NCI-H1930 (cell line): ENCODE measurements around the gene ZER1.
A peak's percentile ranks its signal among the peaks of the same experiment; 100 is the strongest.

Source experiments
- DNase-seq, 2 experiments: peaks; one replicate each; lab custom pipeline; 2025; lab: John Stamatoyannopoulos, UW

Gene ZER1

GRCh38 chr9:128735373-128735772 lies 36.4 kb downstream of the ZER1 start:
- DNase-seq: no peak

DNA sequence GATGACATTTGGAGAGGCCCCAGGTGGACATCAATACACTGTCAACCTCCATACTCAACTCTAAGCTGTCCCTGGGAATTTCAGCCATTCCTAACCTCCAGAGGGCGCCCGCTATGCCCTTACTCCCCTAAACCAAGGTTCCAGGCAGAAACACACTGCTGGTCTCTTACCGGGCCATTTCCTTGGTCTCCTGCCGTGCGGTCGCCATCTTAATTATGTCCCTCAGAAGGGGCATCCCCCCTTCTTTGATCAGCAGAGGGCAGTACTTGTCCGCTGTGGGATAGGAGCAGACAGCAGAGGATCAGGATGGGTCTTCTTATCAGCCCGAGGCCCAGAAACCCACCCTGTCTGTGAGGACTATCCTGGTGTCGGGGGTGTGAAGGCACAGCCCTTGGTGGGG lies 38.5 kb downstream of the ZER1 start:
- peak; percentile 70 to 82 for DNase-seq

DNA sequence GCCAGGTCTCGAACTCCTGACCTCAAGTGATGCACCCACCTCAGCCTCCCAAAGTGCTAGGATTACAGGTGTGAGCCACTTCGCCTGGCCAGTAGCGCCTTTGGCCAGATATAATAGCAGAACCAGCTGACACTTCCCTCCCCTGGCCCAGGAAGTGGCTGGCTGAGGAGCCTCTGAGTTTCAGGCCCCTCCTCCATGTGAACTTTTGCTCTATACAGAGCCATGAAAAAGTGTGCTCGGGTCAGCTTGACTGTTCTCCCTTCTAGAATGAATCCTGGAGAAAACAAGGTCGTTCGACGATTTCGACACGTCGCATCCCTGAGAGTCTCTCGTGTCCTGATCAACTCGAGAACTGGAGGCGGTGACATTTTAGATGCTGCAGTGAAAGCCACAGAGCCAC lies 39.2 kb downstream of the ZER1 start:
- no peak for DNase-seq

DNA sequence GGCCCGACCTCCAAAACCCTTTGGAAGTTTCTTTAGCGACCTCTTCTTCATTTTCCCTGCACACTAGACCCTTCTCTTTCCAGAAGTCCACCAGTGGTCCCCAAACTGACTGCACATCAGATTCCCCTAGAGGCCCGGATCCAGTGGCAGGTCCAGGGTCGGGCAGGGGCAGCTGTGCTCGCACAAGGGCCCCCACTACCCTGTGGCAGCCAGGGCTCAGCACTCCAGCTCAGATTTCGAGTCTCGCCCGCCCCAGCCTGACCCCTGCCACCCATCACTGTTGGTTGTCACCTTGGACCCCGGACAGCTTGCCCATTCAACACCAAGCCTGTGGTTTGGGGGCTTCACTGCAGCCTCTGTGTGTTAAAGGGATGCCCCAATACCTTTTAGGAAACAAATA lies 40.0 kb downstream of the ZER1 start:
- no peak for DNase-seq

DNA sequence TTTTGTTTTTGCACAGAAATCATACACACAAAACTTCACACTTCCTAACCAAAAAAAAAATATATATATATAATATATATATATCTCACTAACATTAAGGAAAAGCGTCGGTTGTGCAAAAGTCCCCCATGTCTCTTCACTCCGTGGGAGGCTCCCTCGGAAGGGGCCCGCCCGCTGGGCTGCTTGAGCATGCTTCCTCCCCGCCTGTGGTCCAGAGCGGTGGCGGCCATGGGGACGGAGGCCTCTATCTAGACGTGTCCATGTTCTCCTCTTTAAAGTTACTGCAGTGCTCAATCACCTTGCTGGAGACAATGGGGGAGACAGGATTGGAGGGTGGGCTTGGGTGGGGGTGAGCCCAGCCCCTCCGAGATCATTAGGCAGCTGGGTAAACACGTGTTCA lies 40.6 kb downstream of the ZER1 start:
- DNase-seq: no peak

- no peak for DNase-seq
Measured at GRCh38 chr9:128729766-128730517, 41.8 kb downstream of the ZER1 start.

DNA sequence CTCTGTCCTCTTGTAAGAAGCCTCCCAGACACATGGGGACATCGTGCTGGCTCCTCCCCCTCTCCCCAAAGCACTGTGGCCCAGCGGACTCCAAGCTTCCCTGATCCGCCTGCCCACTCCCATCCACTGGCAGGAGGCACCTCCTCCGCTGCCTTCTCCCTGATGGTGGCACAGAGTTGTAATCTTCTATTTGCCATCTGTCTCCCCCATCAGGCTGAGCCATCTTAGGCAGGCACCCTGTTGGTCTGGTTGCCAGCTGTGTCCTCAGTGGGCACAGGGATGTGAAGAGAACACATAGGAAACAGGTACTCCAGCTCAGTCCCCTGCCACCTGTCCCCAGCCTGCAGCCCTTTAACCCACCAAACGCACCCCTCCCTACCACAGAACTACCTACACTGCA lies 42.4 kb downstream of the ZER1 start:
- DNase-seq: no peak

GRCh38 chr9:128728298-128728697 lies 43.4 kb downstream of the ZER1 start:
- no peak for DNase-seq

DNA sequence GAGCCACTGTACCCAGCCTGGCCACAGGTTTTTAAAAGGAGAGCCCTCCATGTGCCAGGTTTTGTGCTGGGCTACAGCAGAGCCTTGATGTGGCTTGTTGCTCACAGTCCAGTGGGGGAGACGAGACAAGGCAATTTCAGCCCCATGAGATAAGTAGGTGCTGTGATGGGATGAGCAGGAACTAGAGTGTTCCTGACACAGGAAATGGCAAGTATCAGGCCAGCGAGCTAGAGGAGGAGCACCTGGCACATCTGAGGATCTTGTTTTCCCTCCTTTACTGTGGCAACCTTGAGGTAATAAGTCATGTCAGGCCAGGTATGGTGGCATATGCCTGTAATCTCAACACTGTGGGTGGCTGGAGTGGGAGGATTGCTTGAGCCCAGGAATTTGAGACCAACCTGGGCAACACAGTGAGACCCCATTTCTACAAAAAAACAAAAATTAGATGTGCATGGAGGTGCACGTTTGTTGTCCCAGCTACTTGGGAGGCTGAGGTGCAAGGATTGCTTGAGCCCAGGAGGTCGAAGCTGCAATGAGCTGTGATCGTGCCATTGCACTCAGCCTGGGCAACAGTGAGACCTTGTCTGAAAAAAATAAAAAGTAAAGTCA lies 44.0 kb downstream of the ZER1 start:
- no peak for DNase-seq

- no peak for DNase-seq
Measured at GRCh38 chr9:128724744-128725211, 46.9 kb downstream of the ZER1 start.

DNA sequence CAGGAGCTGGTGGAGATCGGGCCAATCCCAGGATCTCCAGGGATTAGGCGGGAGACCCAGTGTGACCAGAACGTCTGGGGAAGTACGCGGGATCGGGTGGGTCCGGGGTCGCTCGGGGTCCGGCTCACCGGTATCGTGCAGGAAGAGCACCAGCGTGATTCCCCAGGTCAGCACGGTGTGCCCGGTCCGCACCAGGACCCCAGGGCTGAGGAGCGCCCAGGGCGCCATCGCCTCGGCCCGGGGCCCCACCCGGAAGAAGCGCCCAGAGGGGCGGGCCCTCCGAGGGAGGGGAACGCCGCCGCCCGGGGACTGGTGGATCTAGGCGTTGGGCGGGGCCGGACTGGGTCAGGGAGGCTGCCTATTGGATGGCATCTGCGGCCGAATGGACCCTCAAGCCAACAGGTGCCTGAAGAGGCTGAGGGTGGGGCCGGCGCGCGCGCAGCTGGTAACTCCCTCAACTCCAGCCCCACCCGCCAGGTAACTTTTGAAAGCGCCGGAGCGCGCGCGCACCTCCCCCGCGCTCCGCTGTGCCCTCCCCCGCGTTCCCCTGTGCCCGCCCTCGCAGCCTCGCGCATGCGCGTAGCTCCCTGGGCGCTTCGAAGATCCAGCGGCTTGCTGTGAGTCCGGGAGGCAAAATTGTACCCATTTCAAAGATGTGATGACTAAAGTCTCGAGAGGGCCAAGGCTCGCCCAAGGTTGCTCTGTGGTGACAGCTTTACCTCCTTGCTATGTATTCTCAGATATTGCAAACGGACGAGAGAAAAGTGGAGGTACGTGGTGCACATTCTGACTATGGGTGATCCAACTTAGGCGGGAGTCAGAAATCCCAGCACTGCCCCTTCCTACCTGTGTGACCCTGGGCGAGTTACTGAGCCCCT lies 47.6 kb downstream of the ZER1 start, which contains the start of gene ZDHHC12:
ZDHHC12 (minus strand) TSS at position 262 of the 878 bp plus-strand sequence; CDS start at position 228, 34 bp downstream.
- peak; percentile 92 to 97 for DNase-seq

GRCh38 chr9:128723352-128723865 lies 48.3 kb downstream of the ZER1 start:
- DNase-seq: no peak

DNA sequence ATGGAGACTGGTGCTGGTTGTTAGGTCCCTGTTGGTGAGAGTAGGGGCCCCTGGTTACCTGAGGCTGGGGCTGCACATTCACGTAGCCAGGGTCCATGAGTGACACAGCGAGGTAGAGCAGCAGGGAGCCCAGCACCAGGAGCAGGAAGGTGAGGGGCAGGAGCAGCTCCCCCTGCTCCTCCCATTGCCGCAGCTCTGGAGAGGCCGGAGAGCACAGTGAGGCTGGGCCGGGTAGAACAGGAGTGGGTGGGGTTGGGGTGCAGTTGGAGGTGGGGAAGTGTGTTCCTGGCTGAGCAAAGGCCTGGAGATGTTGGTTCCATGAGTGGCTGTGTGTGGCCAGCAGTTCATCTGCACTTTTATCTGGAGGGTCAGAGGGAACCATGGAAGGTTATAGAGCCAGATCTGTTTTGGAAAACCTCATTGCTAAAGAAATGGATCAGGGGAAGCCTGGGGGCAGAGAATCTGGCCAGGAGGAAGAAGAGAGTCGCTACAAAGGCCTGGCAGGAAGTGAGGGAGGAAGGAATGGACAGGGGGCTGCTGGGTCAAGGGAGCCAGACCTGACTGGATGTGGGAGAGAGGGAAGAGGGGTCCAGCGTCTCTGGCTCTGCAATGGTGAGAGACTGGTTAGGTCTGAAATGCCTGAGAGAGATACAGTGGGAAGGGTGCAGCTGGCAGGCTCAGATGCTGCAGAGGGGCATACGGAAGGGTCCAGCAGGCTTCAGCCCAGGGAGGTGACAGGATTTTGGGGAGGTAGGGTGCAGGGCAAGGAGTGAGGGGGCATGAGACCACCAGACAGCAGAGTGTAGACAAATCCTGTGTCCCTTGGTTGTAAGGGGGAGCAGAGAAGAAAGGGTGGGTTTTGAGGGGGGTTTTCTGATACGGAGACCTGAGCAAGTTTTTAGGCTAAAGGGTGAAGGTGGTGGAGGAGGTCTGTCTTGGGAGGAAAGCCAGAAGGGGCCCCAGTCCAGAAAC lies 49.1 kb downstream of the ZER1 start:
- DNase-seq: no peak

DNA sequence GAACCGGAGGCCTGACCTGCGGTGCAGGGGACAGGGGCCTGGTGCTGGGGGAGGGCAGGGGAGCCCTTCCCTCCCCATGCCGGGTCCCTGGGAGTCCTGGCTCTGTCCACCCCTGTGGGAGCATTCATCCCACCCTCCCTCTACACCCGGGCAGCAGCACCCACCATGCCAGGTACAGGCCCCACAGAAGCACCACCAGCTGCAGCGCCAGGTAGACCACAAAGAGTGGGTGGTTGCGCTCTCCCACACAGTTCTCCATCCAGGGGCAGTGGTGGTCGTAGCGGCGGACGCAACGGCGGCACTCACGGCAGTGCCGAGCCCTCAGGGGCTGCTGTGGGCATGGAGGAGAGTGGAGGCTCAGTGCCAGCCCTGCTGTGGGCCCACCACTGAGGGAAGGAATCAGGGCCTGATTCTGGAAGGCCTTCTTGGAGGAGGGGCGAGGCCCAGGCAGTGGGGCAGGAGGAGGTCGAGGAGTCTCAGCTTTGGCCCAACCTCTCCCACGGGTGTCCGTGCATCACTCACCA lies 50.2 kb downstream of the ZER1 start:
- no peak for DNase-seq

- DNase-seq: no peak
Measured at GRCh38 chr9:128720841-128721486, 50.8 kb downstream of the ZER1 start.

DNA sequence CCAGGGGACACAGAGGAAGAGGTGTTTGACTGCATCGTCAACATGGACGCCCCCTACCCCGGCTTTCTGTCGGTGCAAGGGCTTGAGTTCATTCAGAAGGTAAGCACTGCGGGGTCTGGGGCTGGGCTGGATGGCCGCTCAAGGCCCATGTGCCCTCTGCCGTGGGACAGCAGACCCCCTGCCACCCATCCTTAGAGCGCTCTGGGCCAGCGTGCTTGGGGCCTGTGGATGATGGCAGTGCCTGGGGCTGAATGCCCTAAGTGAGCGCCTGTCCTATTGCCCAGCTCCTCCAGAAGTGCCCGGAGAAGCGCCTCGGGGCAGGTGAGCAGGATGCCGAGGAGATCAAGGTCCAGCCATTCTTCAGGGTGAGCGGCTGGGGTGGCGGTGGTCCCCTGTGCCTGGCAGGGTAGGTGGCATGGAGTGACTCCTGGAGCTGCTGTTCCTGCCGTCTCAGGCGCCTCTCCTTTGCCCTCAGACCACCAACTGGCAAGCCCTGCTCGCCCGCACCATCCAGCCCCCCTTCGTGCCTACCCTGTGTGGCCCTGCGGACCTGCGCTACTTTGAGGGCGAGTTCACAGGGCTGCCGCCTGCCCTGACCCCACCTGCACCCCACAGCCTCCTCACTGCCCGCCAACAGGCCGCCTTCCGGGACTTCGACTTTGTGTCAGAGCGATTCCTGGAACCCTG lies 51.7 kb downstream of the ZER1 start:
- no peak for DNase-seq

DNA sequence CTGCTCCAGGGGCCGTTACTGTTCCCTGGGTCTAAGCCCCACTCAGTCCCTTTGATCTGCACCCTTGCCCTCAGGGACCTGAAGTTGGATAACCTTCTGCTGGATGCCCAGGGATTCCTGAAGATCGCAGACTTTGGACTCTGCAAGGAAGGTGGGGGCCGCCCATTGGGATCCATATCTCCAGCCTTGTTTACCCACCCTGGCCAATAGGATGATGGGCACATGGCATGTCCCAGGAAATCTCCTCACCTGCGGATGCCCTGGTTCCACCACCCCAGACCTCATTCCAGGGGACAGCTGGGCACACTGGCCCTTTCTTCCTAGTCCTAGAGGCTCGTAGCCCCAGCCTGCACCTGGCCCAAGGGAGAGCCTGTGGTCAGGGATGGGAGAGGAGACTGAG lies 53.3 kb downstream of the ZER1 start:
- no peak for DNase-seq

DNA sequence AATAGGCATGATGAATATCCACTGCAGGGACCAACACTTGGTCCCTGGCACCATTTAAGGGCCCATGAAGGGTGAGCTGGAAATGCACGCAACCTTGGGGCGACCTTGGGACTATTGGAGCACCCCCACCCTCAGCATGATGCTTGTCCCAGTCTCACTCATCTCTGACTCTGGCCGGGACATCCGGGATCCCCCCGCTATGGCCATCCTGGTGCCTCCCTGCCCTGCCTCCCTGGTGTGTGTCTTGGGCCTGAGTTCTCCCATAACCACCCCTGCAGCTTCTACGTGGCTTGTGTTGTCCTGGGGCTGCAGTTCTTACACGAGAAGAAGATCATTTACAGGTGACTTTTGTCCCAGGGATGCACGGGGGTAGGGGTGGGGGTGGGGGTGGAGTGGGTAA lies 53.7 kb downstream of the ZER1 start:
- DNase-seq: no peak

DNA sequence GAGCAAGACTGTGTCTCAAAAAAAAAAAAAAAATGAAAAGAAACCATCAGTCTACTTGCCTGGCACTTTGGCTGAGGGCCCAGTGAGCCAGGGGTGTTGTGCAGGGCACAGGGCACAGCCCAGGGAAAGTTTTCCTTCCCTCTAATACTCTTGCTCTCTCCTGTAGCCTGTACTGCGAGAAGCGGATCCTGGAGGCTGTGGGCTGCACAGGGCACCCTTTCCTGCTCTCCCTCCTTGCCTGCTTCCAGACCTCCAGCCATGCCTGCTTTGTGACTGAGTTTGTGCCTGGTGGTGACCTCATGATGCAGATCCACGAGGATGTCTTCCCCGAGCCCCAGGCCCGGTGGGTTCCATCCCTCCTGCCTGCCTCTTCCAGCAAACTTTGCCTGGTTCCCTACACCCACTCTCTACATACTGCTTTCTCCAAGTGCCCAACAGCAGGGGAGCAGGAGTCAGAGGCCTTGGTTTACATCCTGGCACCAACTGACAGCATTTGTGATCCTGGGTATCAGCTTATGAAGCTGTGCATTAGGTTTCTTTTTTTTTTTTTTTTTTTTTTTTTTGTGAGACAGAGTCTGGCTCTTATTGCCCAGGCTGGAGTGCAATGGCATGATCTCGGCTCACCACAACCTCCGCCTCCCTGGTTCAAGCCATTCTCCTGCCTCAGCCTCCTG lies 55.0 kb downstream of the ZER1 start:
- no peak for DNase-seq
